GM18505 (cell line): ENCODE data around the gene SCN1B.

Source experiments
- ATAC-seq: cut with Tn5 transposase; IDR thresholded peaks from one replicate; pipeline ENCODE4 v1.9.1; 2021; ENCODE audit not compliant: unreplicated experiment
- POLR2A ChIP-seq: IDR thresholded peaks from 4 replicates; pipeline ENCODE4 v1.6.1; 2011; ENCODE audit warnings: borderline replicate concordance; ENCODE audit not compliant: insufficient read depth, insufficient read length; ENCODE audit errors: extremely low read depth

The SCN1B gene

DNA sequence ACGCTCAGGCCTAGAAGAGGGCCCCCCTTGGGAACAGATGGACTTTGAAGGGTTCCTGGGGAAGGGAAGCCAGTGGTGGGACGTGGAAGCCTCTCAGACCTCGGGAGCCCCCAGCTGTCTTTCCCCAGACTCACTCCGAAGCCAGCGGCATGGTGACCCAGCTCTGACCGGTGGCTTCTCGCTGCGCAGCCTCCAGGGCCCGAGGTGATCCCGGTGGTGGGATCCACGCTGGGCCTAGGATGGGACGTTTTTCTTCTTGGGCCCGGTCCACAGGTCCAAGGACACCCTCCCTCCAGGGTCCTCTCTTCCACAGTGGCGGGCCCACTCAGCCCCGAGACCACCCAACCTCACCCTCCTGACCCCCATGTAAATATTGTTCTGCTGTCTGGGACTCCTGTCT, 35.9 kb downstream of the SCN1B start:
- no peak for ATAC-seq

DNA sequence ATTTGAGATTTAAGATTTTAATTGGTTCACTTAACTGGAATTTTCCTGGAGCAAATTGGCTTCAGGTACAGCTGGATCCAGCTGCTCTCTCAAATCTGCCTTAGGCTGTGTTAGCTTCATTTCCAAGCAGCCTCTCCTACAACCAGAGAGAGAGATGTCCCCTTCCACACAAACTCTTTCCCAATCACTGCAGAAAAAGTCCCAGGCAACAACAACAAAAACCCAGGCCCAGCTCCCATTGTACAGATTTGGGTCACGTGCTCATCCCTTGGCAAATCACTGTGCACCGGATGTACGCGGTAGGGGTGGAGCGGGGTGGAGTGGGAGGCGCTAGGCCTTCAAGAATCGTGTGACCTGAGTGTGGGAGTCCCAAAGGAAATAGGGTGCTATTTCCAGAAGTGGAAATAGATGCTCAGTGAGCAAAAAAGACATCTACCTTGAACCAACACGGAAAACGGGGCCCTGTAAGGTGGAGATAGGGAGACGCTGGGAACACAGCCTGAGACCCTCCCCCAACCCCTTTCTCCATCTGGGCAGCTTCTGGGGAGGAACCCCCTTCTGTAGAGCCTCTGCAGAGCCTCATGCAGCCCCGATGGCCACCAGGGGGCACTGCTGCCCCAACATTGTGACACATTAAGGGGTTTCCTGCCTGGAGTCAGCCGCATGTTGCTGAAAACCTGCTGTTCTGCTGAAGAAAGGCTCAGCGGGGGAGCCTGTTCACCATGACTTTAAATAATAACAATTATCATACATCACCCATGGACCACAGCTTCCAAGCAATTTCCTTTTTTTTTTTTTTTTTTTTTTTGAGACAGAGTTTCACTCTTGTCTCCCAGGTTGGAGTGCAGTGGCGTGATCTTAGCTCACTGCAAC, 36.7 kb downstream of the SCN1B start:
- no peak for ATAC-seq
- no peak for TF ChIP-seq POLR2A

More for the DNA sequence above, 35.9 kb downstream of the SCN1B start:
- TF ChIP-seq POLR2A: no peak

DNA sequence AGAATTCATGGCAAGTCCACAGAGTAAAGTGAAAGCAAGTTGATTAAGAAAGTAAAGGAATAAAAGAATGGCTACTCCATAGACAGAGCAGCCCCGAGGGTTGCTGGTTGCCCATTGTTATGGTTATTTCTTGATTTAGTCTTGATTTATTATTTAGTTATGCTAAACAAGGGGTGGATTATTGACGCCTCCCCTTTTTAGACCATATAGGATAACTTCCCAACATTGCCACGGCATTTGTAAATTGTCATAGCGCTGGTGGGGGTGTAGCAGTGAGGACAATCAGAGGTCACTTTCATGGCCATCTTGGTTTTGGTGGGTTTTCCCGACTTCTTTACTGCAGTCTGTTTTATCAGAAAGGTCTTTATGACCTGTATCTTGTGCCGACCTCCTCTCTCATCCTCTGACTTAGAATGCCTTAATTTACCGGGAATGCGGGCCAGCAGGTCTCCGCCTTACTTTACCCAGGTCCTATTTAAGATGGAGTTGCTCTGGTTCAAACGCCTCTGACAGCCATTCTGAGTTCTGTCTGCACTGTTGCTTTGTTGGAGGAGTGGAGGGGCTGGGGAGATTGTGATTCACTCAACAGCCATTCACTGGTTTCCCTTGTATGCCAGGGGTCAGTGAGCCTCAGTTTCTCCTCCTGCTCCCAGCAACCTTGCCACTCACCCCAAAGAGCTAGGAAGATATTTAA, 38.8 kb downstream of the SCN1B start:
- TF ChIP-seq POLR2A: no peak
- no peak for ATAC-seq

DNA sequence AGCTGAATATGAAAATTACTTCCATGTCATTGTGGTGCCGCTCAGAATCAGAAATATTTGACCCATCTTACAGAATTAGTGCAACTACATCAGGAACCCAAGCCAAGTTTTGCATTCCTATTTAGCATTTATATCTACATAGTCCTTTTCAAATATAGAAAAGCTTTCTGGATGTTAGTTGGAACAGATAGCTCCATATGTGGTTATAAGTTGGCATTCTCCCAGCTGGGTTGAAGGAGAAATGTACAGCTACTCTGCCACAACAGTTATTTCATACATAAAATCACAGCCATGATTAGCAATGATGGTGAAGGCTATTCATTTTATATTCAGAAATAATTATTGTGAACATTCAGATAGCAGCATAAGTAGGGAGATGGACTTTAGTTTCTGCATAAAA, 39.4 kb downstream of the SCN1B start:
- TF ChIP-seq POLR2A: no peak
- ATAC-seq: no peak

DNA sequence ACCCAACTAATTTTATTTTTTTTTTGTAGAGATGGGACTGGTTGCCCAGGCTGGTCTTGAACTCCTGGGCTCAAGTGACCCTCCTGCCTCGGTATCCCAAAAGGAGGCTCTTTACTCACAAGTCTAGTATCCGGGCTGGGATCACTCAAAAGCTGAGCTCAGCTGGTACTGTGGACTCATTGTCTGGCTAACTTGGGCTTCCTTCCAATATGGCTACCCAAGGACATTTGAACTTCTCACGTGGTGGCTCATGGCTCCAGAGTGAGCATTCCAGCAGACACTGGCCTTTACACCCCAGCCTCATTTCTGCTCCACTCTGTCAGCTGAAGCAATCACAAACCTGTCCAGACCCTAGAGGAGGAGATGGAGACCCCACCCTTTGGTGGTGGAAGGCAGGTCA, 40.2 kb downstream of the SCN1B start:
- TF ChIP-seq POLR2A: no peak
- no peak for ATAC-seq

DNA sequence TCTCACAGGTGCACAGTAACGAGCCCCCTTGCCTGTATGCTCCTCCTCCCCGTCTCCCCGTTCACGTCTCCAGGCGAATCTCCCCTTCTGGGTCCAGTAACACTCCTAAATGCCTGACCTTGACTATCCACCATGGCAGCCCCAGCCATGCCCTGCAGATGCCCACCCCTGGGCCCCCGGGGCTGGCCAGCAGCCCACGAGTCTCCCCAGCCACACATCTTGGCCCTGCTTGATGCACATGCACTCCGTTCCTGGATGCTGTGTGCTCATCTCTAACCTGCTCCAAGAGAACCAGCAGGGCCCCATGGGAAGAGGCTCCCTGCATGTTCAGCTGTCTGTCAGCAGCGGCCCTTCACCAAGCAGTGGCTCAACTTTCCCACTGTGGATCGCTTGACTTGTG, 43.2 kb downstream of the SCN1B start:
- no peak for TF ChIP-seq POLR2A
- no peak for ATAC-seq

DNA sequence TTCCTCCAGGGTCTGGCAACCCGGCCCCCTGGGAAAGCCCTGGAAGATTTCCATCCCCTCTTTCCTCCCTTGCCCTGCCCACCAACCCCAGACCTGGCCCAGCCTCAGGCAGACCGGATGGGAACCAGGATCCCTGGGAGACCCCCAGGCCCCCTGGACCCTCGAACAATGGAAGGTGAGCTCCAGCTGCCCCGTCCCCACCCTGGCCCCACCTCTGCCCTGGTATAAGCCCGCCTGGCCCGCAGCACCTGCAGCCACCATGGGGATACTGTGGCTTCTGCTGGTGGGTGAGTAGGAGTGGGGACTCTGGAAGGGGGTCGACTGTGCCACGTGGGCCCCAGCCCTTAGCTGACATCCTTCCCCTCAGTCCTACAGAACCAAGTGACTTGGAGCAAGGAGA, 43.7 kb downstream of the SCN1B start:
- TF ChIP-seq POLR2A: no peak
- no peak for ATAC-seq

DNA sequence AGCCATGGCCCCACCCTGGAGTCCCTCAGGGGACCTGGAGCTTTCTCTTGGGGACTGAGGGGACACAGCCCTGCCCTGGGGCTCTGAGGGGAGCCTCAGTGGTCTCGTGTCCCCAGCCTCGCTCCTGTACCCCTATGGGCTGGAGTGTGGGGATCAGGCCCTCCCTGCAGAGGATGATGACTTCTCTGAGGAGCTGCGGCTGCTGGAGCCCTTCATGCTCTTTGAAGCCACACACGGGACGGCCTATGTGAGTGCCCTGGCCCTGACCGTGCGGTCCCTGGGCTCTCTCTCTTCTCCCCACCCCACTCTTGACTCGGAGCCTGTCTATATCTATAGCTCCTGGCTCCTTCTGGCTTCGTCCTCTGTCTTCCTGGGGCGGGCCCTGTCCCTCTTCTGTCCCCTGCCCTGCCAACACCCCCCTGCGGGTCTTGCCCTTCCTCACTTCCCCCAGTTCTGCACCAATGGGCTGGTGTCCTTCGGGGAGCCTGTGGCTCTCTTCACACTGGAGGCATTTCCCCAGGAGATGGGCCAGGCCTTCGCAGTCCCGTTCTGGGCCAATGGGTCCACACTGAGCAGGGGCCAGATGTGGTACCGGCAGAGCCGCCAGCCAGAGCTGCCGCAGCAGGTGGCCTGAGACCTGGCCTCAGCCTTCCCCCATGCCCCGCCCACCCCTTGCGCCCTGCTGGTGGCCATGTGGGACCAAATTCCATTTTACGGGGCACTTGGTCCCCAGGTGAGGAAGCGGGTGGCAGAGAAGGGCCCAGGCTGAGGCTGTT, 44.3 kb downstream of the SCN1B start:
- no peak for TF ChIP-seq POLR2A
- no peak for ATAC-seq

DNA sequence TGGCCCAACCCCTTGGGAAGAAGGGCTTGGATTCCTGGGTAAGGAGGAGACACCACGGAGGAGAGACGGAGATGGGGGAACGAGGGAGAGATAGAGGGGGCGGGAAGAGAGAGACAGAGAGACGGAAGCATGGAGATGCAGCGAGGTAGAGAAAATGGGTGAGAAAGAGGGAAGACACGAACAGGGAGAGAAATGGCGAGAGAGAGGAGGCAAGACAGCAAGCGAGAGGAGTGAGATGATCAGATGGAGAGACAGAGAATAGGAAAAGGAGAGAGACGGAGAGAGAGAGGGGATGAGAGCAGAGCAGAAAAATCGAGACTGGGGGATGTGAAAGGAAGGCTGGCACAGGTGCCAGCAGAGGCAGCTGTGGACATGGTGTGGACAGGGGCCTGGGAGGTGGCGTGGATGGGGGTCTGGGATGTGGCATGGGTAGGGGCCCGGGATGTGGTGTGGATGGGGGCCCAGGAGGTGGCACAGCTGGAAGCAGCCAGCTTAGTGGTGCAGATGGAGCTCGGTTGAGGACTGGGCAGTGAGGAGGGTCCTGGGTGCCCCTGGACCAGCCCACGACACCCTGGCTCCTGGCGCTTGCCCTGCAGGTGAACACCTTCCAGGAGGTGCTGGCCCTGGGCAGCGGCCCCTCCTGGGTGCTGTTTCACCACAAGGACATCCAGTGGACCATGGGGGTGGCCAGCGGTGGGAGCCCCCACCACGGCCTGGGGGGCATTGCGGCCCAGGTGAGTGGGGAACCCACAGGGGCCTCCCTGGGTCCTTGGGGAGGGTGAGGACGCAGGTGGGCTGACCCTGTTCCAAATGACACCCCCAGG, 45.1 kb downstream of the SCN1B start:
- ATAC-seq: no peak
- no peak for TF ChIP-seq POLR2A

DNA sequence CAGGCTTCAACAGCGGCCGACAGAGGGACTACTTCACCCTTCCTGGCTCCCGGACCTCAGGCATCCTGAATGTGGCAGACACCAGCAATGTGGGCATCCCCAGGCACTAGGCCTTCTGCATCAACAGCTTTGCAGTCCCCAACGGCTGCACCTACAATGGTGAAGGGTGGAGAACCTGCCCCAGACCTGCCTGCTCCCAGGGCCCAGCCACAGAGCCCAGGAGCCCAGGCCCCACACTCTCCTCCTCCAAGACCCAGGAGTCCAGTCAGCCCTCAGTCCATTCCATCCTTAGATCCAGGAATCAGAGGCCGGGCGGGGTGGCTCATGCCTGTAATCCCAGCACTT, 45.7 kb downstream of the SCN1B start:
- ATAC-seq: no peak
- no peak for TF ChIP-seq POLR2A

DNA sequence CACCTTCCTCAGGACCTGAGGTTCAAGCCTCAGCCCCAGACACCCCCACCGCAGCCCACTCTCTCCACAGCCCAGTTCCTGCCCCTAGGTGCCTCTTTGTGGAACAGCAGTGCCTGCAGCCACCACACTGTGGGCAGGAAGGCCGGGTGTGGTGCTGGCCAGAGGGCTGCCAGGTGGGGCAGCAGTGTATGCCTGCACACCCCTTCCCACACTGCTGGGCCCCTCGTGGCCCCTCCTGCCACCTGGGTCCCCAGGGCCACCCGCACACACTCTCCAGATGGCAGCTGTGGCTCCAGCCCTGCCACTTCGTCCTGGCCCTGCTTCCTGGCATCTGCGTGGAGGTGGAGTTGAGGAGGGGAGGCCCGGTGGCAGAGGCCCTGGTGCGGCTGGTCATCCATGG, 46.4 kb downstream of the SCN1B start:
- no peak for ATAC-seq
- TF ChIP-seq POLR2A: no peak

DNA sequence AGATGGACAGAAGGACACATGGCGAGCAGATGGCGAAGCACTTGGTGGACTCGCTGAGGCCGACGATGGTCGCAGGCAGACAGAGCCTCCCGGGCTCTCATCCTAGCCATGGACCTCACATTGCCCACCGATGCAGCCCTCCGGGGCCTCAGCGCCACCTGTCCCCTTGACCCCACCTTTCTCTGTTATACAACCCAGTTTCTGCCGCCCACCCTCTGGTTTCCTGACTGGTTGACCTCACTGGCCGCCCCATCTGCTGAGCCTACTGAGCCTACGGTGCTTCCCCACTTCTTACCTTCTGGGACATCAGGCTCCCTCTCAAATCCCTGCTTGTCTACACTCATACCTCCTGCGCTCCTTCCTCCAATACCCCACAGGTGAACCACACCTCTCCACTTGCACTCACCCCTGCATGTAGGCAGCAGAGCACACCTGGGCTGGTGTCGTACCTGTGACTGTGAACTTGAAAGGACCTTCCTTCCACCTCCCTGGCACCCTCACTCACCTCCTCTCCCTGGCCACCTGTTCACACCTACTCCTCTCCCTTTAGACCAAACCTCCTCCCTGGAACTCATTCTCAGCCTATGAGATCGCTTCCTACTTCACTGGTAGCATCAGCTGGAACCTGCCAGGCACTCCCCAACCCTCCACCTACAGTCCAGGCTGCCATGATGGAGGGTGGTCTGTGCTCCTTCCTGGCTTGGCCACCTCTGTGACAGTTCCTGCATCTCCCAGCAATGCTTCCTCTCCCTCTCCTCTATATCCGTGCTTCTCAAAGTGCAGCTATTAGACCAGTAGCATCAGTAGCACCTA, 47.3 kb downstream of the SCN1B start:
- no peak for TF ChIP-seq POLR2A
- ATAC-seq: no peak

DNA sequence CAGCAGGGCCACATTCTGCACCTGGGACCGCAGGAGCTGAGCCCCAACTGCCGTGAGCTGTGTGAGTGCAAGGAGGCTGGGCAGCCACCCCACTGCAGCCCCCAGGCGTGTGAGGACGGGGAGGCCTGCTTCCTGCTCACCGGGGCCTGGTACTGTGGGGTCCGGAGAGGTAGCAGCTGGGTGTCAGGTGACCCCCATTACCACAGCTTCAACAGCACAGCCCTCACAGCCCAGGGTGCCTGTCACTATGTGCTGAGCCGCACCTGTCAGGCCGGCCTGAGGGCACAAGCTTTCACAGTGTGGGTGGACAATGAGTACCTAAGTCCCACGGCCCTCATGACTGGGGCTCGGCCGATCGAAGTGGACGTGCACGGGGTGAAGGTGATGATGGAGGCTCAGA, 49.6 kb downstream of the SCN1B start:
- no peak for ATAC-seq
- TF ChIP-seq POLR2A: no peak

DNA sequence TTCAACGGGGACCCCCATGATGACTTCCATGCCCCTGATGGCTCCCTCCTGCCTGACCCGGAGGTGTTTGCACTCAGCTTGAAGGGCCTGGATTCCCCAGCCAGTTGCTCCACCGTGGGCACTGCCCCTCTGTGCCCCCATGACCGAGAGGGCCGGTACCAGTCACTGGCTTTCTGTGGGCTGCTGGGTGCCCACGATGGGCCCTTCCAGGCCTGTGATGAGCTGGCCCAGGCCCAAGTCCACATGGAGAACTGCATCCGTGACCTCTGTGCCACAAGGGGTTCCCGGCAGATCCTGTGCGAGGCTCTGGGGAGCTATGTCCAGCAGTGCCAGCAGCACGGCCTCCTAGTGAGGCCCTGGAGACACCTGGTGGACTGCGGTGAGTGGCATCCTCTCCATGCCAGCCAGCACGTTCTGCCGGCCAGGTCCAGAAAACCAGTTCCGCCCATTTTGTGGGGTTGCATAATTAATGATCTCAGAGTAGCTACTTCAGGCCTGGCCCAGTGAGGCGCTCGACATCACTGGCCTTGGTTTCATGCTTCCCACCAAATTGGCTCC, 50.4 kb downstream of the SCN1B start:
- TF ChIP-seq POLR2A: no peak
- ATAC-seq: no peak
